HepG2 (cell line): Measurements from ENCODE around the gene CENATAC. TPM values are rescaled to one million over a fixed set of nuclear protein-coding genes. Genes with fewer than 3 reads are reported as not detected.

Experiments used
- ATAC-seq: fragments of 200-7000 bp; cut with Tn5 transposase; 3 replicates; pipeline ENCODE4 v1.9.1; 2020; ENCODE audit warnings: mild to moderate bottlenecking, moderate library complexity
- BruUV-seq: library from RNA; stranded (reverse); fragments of 400-500 nt; replicated peaks from 2 replicates; lab custom pipeline; 2021; lab: Mats Ljungman, UMichigan
- CTCF ChIA-PET: fragments of 300-600 bp; formaldehyde crosslinking; extraction: SDS; loops from one replicate; lab custom pipeline; 2021; ENCODE audit warnings: low total read pairs, inconsistent platforms, low intra/inter-chr PET ratio; lab: Yijun Ruan, JAX
- POLR2A ChIA-PET: fragments of 350-600 bp; sonication (Branson Sonifier 250); formaldehyde crosslinking; loops from one replicate; lab custom pipeline; 2020; ENCODE audit warnings: antibody characterized with exemption, inconsistent platforms; lab: Yijun Ruan, JAX
- DNase-seq: peaks from one replicate; pipeline ENCODE4 v3.0.0-alpha.2; 2015; ENCODE audit warnings: low spot score
- FAIRE-seq: peaks from 3 replicates; lab custom pipeline; 2011; peaks lifted over from hg19 to GRCh38; lab: Jason Lieb, UNC
- H2AFZ ChIP-seq: one replicate; pipeline ENCODE4 v1.6.1; 2011; ENCODE audit warnings: low read length, inconsistent platforms
- H3K27ac ChIP-seq: fragments of 300-600 bp; 3 replicates; pipeline ENCODE4 v1.8.0; 2011; ENCODE audit warnings: mixed run types, mild to moderate bottlenecking, mixed read lengths, low read length, inconsistent platforms; ENCODE audit not compliant: insufficient read depth; ENCODE audit errors: extremely low read length
- H3K27me3 ChIP-seq, 2 experiments: fragments of 200-600 bp in 1 of 2; 2 replicates in 1 of 2; 3 replicates in 1 of 2; pipeline versions ENCODE4 v1.6.0 to v1.8.0; 2011; ENCODE audit warnings: low read length in 2 of 2, mild to moderate bottlenecking in 2 of 2, moderate library complexity in 2 of 2, inconsistent platforms in 1 of 2; ENCODE audit not compliant: insufficient read depth in 2 of 2, control insufficient read depth in 1 of 2
- H3K36me3 ChIP-seq, 2 experiments: fragments of 200-600 bp in 1 of 2; replicated peaks in 1 of 2; 2 replicates in 1 of 2; 3 replicates in 1 of 2; pipeline versions ENCODE4 v1.5.1 to v1.8.0; 2011; ENCODE audit warnings: low read length in 2 of 2, inconsistent platforms in 1 of 2; ENCODE audit not compliant: insufficient read depth in 2 of 2, control insufficient read depth in 1 of 2
- H3K4me1 ChIP-seq: 2 replicates; pipeline ENCODE4 v1.5.1; 2012; ENCODE audit warnings: low read length, inconsistent platforms; ENCODE audit not compliant: insufficient read depth
- H3K4me2 ChIP-seq: 2 replicates; pipeline ENCODE4 v1.6.0; 2011; ENCODE audit warnings: low read depth, low read length, inconsistent platforms
- H3K4me3 ChIP-seq, 3 experiments: fragments of 200-600 bp in 1 of 3; sonication (generic), shearing (Covaris generic) in 1 of 3; replicated peaks in 1 of 3; 2 replicates each; pipeline ENCODE4 v1.5.1; 2011 to 2016; ENCODE audit warnings: low read length in 3 of 3, inconsistent platforms in 2 of 3, low read depth in 2 of 3, mild to moderate bottlenecking in 2 of 3, control low read depth in 1 of 3, mixed read lengths in 1 of 3; ENCODE audit not compliant: insufficient read depth in 1 of 3
- H3K79me2 ChIP-seq: one replicate; pipeline ENCODE4 v1.6.1; 2011; ENCODE audit warnings: low read length, inconsistent platforms; ENCODE audit not compliant: insufficient read depth
- H3K9ac ChIP-seq: 2 replicates; pipeline ENCODE4 v1.6.0; 2011; ENCODE audit warnings: mild to moderate bottlenecking, low read depth, low read length, inconsistent platforms; ENCODE audit not compliant: insufficient read depth
- H3K9me3 ChIP-seq: 2 replicates; pipeline ENCODE4 v1.5.1; 2012; ENCODE audit warnings: mild to moderate bottlenecking, low read length
- H4K20me1 ChIP-seq: 2 replicates; pipeline ENCODE4 v1.6.0; 2011; ENCODE audit warnings: inconsistent platforms, mild to moderate bottlenecking, low read length, moderate library complexity; ENCODE audit not compliant: insufficient read depth
- CHD4 ChIP-seq: fragments of 200-600 bp; sonication (generic); IDR thresholded peaks from 2 replicates; pipeline ENCODE4 v1.7.0; 2017; ENCODE audit warnings: mild to moderate bottlenecking, low read length, borderline replicate concordance
- GABPB1 ChIP-seq: IDR thresholded peaks from 2 replicates; pipeline ENCODE4 v1.6.1; 2016; ENCODE audit warnings: mild to moderate bottlenecking, missing genetic modification reagents, moderate library complexity, missing compliant biosample characterization
- ISL2 ChIP-seq: sonication (generic); formaldehyde crosslinking; IDR thresholded peaks from 2 replicates; pipeline ENCODE4 v1.5.0; 2020; ENCODE audit warnings: missing genetic modification reagents
- JARID2 ChIP-seq: sonication (generic); formaldehyde crosslinking; IDR thresholded peaks from 2 replicates; pipeline ENCODE4 v1.8.1; 2023; ENCODE audit warnings: missing genetic modification reagents, inconsistent platforms; ENCODE audit not compliant: insufficient replicate concordance
- NPAS2 ChIP-seq: sonication (generic); formaldehyde crosslinking; IDR thresholded peaks from 2 replicates; pipeline ENCODE4 v1.8.0; 2022; ENCODE audit warnings: mild to moderate bottlenecking, missing genetic modification reagents, borderline replicate concordance
- TCF12 ChIP-seq, 2 experiments: fragments of 450-650 bp in 1 of 2; sonication (generic) in 1 of 2; formaldehyde crosslinking in 1 of 2; IDR thresholded peaks; 2 replicates each; pipeline versions ENCODE4 v1.6.1 to v1.8.0; 2017 to 2022; ENCODE audit warnings: antibody characterized with exemption in 1 of 2, mild to moderate bottlenecking in 1 of 2, missing genetic modification reagents in 1 of 2, moderate library complexity in 1 of 2
- ZBTB7A ChIP-seq: sonication (generic); formaldehyde crosslinking; IDR thresholded peaks from 2 replicates; pipeline ENCODE4 v1.8.0; 2022; ENCODE audit warnings: mild to moderate bottlenecking, missing genetic modification reagents
- WGBS: methylation state at CpG from one replicate; pipeline ENCODE4 v1.1.6; 2017; ENCODE audit warnings: low lambda C conversion rate; 5-methylcytosine and 5-hydroxymethylcytosine counted together
- in situ Hi-C: cut with HindIII; loops from 2 replicates; pipeline ENCODE4 v1.10.0; 2017; ENCODE audit warnings: low pct_unique_long_range_greater_than_20kb; ENCODE audit not compliant: extremely low pct_ligation_motif_present
- intact Hi-C: fragments of 100-400 bp; cut with micrococcal nuclease; formaldehyde crosslinking; loops from one replicate; pipeline ENCODE4 v1.10.0; 2022; ENCODE audit not compliant: unreplicated experiment
- polyA plus RNA-seq, 8 experiments: library from polyadenylated mRNA; depleted of rRNA in 3 of 8; stranded (reverse) in 7 of 8; unstranded in 1 of 8; fragments of >200 nt; fragmentation: Illumina TruSeq in 4 of 8; extraction: Trizol in 4 of 8; gene quantifications; 2 replicates each; pipeline versions ENCODE4 v1.2.1 to v1.2.3, GENCODE V29; 2011 to 2016; ENCODE audit warnings: low read depth in 4 of 8, missing spikeins in 1 of 8, mixed read lengths in 1 of 8; ENCODE audit not compliant: insufficient read depth in 1 of 8
- total RNA-seq, 5 experiments: library from RNA; depleted of rRNA; stranded (reverse); fragments of >200 nt; fragmentation: Illumina TruSeq; extraction: Trizol; gene quantifications; 2 replicates each; pipeline ENCODE4 v1.2.3, GENCODE V29; 2016; ENCODE audit warnings: low read depth in 1 of 5
- TF ChIP-seq, protein P1 (sequence below): sonication (generic); formaldehyde crosslinking; conservative IDR thresholded peaks from 2 replicates; pipeline ENCODE4 v1.8.0; 2022; ENCODE audit warnings: mild to moderate bottlenecking, moderate library complexity, missing genetic modification reagents

The CENATAC gene
- total and polyA plus RNA-seq, 2 of the 13 experiments (the other 11 are each of a cell fraction or from before 2014, with no cell fraction given) = 21.7 to 25.0 TPM

DNA sequence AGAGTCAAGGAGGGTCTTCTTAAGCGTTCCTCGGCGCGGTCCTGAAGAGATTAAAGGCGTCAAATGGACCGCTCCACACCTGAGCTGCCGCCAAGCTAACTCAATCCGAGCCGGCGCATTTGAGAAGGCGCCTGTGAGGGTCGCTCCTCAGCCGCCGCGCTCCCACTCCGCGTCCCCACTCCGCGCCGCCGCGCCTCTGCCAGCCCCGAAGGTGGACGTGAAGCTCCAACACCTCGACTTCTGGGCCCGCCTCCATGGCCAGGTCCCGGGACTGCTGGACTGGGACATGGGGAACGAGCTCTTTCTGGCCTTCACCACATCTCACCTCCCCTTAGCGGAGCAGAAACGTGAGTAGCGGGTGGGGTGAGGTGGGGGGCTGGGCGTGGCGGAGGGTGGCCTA lies 26.3 kb upstream of the CENATAC start, which contains the start of gene FOXR1:
FOXR1 (plus strand) TSS at position 116 of the 400 bp plus-strand sequence; CDS start at position 287, 171 bp downstream.
- no peak within 1 kb of the TSS for H3K9ac ChIP-seq
- DNase-seq = no peak
- no peak within 1 kb of the TSS for H2AFZ ChIP-seq
- no peak for TF ChIP-seq NPAS2
- TF ChIP-seq ISL2 = no peak
- no peak for FAIRE-seq
- in situ Hi-C loops (no loop called here), intact Hi-C loops (no loop called here)
- BruUV-seq = no TSS peak
- H3K4me1 ChIP-seq = no peaks in the 10 kb centered on the region
- no peaks in the 10 kb centered on the region for H3K9me3 ChIP-seq
- ATAC-seq = no peak
- no peak within 1 kb of the TSS for H3K4me2 ChIP-seq
- 89% methylated on average over 28 of the region's 33 CpGs for whole genome bisulfite sequencing
- ChIA-PET POLR2A (no interaction called here), CTCF (no interaction called here)
- no peak within 1 kb of the TSS for H3K4me3 ChIP-seq
- no peaks in the 10 kb centered on the region for H3K36me3 ChIP-seq
- H3K79me2 ChIP-seq = no peaks in the 10 kb centered on the region
- no peak within 1 kb of the TSS for H3K27ac ChIP-seq
- H4K20me1 ChIP-seq = no peaks in the 10 kb centered on the region
- H3K27me3 ChIP-seq = no peaks in the 10 kb centered on the region; a peak in 1 of 5 replicates

DNA sequence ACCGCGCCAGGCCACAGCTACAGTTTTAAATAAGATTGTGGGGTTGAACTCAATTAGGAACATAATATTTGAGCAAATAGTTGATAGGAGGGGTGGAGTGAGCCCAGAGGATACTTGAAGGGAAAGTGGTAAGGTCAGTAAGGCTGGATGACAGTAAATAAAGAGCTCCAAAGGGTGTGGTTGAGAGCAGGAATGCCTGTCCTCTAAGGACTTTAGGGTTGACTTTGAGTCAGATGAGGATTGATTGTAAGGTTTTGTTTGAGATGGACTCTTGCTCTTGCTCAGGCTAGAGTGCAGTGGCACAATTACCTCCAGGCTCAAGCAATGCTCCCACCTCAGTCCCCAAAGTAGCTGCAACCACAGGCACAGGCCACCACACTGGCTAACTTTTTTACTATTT lies 24.0 kb upstream of the CENATAC start:
- TF ChIP-seq TCF12 (IDR thresholded peaks at IDR 0.05) = no peak
- TF ChIP-seq TCF12 (CRISPR knock-in tag; IDR thresholded peaks at IDR 0.05) = no peak
- no peak for TF ChIP-seq GABPB1 (CRISPR knock-in tag)
- no peak for TF ChIP-seq ZBTB7A
- no peak for TF ChIP-seq JARID2 (CRISPR knock-in tag)
- TF ChIP-seq CHD4 = no peak
- TF ChIP-seq, protein P1, sequence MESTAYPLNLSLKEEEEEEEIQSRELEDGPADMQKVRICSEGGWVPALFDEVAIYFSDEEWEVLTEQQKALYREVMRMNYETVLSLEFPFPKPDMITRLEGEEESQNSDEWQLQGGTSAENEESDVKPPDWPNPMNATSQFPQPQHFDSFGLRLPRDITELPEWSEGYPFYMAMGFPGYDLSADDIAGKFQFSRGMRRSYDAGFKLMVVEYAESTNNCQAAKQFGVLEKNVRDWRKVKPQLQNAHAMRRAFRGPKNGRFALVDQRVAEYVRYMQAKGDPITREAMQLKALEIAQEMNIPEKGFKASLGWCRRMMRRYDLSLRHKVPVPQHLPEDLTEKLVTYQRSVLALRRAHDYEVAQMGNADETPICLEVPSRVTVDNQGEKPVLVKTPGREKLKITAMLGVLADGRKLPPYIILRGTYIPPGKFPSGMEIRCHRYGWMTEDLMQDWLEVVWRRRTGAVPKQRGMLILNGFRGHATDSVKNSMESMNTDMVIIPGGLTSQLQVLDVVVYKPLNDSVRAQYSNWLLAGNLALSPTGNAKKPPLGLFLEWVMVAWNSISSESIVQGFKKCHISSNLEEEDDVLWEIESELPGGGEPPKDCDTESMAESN (CRISPR knock-in tag) = no peak
- no peak for ATAC-seq
- H3K27ac ChIP-seq = no peak overlapping the region
- DNase-seq = no peak
- no TSS peak for BruUV-seq
- H3K4me1 ChIP-seq = no peaks in the 10 kb centered on the region
- intact Hi-C loops = no loop called here
- H3K4me3 ChIP-seq = no peak overlapping the region
- H3K4me2 ChIP-seq = no peak overlapping the region
- no peak overlapping the region for H2AFZ ChIP-seq
- no peak for FAIRE-seq
- H3K9me3 ChIP-seq = no peaks in the 10 kb centered on the region
- peaks cover 0 to 5% of the 10 kb centered on the region in 2 experiments; a peak in 2 of 5 replicates for H3K27me3 ChIP-seq
- CTCF ChIA-PET = no interaction called here
- 97% methylated on average over 2 of the region's 2 CpGs for WGBS
- H3K79me2 ChIP-seq = no peaks in the 10 kb centered on the region
- H3K36me3 ChIP-seq = no peaks in the 10 kb centered on the region
- POLR2A ChIA-PET = no interaction called here
- no peak overlapping the region for H3K9ac ChIP-seq
- in situ Hi-C loops = no loop called here
- H4K20me1 ChIP-seq = no peaks in the 10 kb centered on the region
